Measurements from ENCODE around the gene ITGB1.

ITGB1 gene

DNA sequence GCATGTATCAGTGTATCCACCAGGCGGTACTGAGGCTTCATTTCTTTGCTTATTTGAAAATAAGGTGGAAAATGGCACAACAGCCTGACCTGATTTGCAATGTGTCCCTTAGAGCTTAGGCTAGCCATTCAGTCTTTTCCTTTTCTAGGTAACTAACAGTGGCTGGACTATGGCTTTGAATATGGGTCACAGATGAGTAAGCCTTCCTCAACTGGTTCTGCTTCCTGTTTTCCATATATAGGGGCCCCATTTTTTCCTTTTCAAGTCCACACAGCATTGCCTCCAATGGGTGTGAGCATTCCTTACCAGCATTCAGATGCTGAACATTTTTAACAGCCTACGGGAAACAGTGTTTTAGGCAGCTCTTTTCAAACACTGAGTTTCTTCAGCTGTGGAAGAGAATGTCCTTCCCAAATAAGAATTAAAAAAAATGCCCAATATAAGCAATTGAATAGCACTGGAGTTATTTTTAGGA lies 3.9 kb upstream of the ITGB1 start:
- H3K27ac ChIP-seq, result no peak overlapping the region; the same call in 1 of the 2 replicates
- CTCF ChIA-PET, result interaction anchor here (0.5 to 0.7 kb wide), 3 partner anchors 19 to 284 kb away, joined by 4 to 6 read pairs (median 4); no protein-coding TSS in a partner anchor
- POLR2A ChIA-PET (ENCODE audit: low non-redundant PET), result interaction anchor here (0.6 to 1.2 kb wide), 3 partner anchors 17 to 20 kb away, joined by 3 to 5 read pairs (median 3); no protein-coding TSS in a partner anchor
- peak; percentile 67 for DNase-seq (ENCODE audit: low spot score)
- TF ChIP-seq, protein P1, sequence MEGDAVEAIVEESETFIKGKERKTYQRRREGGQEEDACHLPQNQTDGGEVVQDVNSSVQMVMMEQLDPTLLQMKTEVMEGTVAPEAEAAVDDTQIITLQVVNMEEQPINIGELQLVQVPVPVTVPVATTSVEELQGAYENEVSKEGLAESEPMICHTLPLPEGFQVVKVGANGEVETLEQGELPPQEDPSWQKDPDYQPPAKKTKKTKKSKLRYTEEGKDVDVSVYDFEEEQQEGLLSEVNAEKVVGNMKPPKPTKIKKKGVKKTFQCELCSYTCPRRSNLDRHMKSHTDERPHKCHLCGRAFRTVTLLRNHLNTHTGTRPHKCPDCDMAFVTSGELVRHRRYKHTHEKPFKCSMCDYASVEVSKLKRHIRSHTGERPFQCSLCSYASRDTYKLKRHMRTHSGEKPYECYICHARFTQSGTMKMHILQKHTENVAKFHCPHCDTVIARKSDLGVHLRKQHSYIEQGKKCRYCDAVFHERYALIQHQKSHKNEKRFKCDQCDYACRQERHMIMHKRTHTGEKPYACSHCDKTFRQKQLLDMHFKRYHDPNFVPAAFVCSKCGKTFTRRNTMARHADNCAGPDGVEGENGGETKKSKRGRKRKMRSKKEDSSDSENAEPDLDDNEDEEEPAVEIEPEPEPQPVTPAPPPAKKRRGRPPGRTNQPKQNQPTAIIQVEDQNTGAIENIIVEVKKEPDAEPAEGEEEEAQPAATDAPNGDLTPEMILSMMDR (conservative IDR thresholded peaks at IDR 0.05; ENCODE audit: low read depth), result no peak

- ChIA-PET POLR2A (ENCODE audit: low non-redundant PET) (interaction anchor here (0.6 to 1.2 kb wide), 2 partner anchors 18 to 19 kb away, joined by 3 to 5 read pairs; no protein-coding TSS in a partner anchor), CTCF (interaction anchor here (0.7 kb wide), 1 partner anchor 198 kb away, joined by 4 read pairs; no protein-coding TSS in a partner anchor)
- no peak for DNase-seq (ENCODE audit: low spot score)
- H3K27ac ChIP-seq, result peak overlapping the region; percentile 75
- TF ChIP-seq, protein P1 (conservative IDR thresholded peaks at IDR 0.05; ENCODE audit: low read depth), result peak; percentile 16; the same call in 1 of the 2 replicates
Measured at GRCh38 chr10:32961343-32961894, 3.4 kb upstream of the ITGB1 start.

- ChIA-PET CTCF (interaction anchor here (0.7 to 1.3 kb wide), 2 partner anchors 22 to 24 kb away, joined by 3 to 5 read pairs; no protein-coding TSS in a partner anchor), POLR2A (ENCODE audit: low non-redundant PET) (interaction anchor here (1.5 kb wide), 1 partner anchor 21 kb away, joined by 13 read pairs; no protein-coding TSS in a partner anchor)
- H3K27ac ChIP-seq, result no peak overlapping the region
- TF ChIP-seq, protein P1 (conservative IDR thresholded peaks at IDR 0.05; ENCODE audit: low read depth), result no peak
- DNase-seq (ENCODE audit: low spot score), result no peak
Measured at GRCh38 chr10:32960022-32960421, 2.0 kb upstream of the ITGB1 start.

- CTCF ChIA-PET, result interaction anchor here (0.7 to 1.3 kb wide), 2 partner anchors 22 to 24 kb away, joined by 3 to 5 read pairs; no protein-coding TSS in a partner anchor
- POLR2A ChIA-PET (ENCODE audit: low non-redundant PET), result interaction anchor here (0.6 to 1.5 kb wide), 2 partner anchors 14 to 22 kb away, joined by 4 to 13 read pairs; no protein-coding TSS in a partner anchor
- TF ChIP-seq, protein P1 (conservative IDR thresholded peaks at IDR 0.05; ENCODE audit: low read depth), result no peak
- peak overlapping the region; percentile 93 for H3K27ac ChIP-seq
- DNase-seq (ENCODE audit: low spot score), result no peak
Measured at GRCh38 chr10:32959006-32959920, 1.2 kb upstream of the ITGB1 start.

DNA sequence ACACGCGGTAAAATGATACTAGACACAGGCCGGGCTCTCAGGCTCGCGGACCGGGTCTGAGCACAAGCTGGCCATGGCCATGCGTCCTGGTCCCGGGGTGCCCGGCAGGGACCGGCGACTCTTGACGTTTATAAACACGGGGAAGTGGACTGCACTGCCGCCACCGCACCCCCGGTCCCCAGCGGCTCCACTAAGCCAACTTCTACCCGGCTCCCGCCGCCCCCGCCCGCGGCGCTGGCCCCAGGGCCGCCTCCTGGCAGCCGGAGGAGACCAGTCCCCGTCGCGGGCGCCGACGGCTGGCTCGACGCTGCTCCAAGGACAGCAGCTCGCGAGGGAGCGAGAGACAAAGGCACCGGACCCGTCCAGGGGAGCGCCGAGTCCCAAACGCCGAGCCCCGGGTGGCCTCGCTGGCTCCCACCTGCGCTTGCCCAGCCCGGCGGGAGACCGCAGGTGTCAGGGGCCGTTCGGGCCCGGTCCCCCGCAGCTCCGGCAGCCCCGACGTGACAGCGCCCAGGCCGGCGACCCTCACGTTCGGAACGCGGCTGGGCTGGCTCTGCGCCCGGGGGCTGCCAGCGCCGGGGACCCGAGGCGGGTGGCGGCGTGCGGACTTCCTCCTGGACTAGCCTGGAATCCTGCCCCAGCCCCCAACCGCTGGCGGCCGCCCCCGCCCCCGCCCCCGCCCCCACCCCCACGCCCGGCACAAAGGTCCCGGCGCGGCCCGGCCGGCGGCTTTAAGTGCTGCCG lies 517 bp downstream of the ITGB1 start:
- peak; percentile 39 for DNase-seq (ENCODE audit: low spot score)

More for the DNA sequence above, 517 bp downstream of the ITGB1 start:
- TF ChIP-seq, protein P1 (conservative IDR thresholded peaks at IDR 0.05; ENCODE audit: low read depth), result no peak
- ChIA-PET POLR2A (ENCODE audit: low non-redundant PET) (interaction anchor here (1.2 kb wide), 1 partner anchor 23 kb away, joined by 3 read pairs; no protein-coding TSS in a partner anchor), CTCF (interaction anchor here (1.1 kb wide), 1 partner anchor 26 kb away, joined by 3 read pairs; no protein-coding TSS in a partner anchor)
- peak overlapping the region; percentile 93 for H3K27ac ChIP-seq

All from RWPE1 (cell line).